GM21717 (cell line): ENCODE results near the gene PRRX1.

Source experiments
- ATAC-seq: cut with Tn5 transposase; IDR thresholded peaks from one replicate; pipeline ENCODE4 v1.9.1; 2021; ENCODE audit warnings: mild to moderate bottlenecking, moderate library complexity; ENCODE audit not compliant: unreplicated experiment

PRRX1 gene

DNA sequence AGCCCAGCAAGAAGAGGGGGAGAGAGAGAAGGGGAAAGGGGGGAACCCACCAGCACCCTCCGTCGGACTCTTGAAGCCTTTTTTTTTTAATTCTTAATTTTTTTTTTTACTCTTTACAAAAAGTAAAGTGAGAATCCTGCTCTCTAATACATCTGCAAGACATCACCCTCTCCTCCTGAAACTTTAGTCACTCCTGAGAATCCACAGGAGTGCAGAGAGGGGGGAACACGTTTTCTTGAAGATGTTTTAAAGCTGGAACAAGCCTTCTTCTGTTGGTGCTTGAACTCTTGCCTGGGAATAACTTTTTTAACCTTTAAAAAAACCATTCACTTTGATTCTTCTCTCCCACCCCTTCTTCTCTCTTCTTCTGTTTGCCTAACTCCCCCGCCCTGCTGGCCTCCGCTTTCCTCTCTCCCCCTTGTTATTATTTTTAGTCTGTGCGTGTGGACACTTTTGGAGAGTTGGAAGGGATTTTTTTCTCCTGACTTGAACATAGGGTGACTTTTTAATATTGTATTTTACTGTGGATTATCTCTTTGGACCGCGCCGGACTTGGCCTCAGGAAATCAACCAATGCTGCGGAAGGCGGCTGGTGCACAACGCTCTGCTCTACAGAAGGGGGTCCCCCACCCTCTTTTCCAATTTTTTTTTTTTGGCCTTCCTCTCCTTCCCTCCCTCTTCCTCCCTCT lies 383 bp upstream of the PRRX1 start:
- no peak for ATAC-seq

- no peak for ATAC-seq
These were observed 1.1 kb downstream of the PRRX1 start for GRCh38 chr1:170664828-170665612.

DNA sequence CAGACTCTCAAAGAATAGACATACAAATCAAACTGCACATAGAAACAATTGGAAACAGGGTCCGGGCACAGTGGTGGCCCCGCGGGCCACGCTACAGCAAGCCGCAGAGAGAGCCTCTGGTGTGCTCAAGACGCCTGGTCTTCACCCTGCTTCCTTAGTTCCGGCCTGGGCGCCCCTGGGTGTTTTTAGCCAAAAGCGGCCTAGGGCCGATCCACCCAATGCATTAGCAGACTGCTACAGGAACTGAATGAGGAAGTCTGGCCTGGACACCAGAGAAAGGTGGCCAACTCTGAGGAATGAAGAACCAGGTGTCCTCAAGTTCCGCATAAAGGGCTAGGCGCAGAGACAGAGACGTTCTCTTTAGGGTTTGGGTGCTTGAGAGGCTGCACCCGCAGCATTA lies 1.7 kb downstream of the PRRX1 start:
- no peak for ATAC-seq

DNA sequence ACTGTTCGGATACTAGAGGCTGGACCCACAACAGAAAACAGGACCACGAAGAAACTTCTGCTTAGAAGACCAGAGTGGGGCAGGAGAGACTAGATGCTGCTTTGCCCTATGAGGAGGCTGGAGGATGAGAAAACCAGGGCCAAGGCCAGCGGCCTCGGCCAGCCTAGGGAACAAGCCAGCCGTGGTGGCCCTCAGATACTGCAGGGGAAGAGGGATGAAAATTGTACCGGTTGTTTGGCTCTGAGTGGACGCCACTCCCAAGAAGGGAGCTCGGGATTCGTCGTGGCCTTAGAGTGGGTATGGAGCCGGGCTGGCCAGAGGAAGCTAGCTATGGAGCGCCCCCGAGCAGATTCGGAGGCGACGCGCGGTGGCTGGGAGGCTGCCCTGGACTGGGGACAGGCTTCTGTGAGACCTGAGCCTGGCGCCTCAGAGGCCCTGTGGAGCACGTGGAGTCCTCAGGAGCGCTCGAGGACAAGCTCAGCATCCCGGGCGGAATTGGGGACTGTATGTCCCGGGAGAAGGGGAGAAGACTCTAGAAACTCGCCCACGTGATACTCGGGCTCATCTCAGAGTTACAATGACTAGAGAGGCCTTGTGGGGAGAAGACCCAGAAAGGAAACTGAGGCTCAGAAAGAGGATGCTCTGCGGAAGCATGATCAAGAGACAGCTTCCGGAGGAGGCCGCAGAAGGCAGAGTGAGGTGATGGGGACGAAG lies 2.8 kb downstream of the PRRX1 start:
- ATAC-seq: no peak

GRCh38 chr1:170668209-170669106 lies 4.5 kb downstream of the PRRX1 start:
- ATAC-seq: no peak

GRCh38 chr1:170669107-170669445 lies 5.1 kb downstream of the PRRX1 start:
- ATAC-seq: no peak

- ATAC-seq: no peak
These were observed 5.9 kb downstream of the PRRX1 start for GRCh38 chr1:170669586-170670530.

DNA sequence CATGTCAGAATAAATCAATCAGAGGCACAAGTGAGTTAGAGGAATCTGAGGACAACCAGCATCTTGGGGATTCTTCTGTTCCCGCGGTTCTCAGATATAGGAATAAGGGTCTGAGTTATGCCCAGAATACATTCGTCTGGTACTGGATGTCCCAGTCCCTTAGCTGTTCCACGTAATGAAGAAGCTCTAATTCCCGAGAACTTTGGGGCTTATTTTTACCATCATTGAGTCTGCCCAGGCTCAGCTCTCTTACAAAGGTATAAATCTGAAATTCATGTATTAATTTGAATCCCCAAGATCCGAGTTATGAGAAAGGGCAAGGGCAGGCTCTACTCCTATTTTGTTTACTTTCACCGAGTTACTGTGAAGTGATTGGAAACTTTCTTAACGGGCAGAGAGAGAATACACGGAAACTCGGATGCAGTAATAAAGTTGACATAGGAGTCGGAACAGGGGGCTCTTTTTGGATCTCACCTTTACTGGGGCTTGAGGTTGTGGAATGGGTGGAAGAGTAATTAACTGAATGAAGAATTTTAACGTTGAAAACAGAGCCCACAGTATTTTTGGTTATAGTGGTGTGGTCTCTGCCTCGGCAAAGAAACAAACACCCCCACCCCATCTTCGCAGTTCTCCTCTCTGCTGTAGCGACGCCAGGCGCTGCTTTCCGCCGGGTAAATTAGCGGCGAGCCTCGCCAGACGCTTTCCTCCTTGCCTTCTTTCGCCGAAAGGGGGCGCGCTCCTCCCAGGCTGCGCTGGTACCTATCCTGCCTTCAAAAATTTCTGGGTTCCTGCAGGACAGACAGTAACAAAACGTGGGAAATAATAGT lies 7.1 kb downstream of the PRRX1 start:
- ATAC-seq: no peak

DNA sequence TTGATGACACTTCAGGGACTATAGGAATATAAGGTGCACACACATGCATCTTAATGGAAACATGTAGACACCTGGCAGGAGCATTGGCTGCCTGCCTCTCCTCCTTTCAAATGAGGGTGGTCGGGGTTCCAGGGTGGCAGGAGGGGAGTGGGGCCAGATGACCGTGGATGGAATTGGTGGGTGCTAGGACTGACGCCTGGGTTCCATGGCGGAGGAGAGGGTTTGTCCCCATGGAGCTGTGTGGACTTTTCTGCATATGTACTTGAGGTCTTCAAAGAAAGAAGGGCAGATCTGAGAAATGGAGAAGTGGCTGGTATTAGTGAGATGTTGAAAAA lies 7.7 kb downstream of the PRRX1 start:
- ATAC-seq: no peak

DNA sequence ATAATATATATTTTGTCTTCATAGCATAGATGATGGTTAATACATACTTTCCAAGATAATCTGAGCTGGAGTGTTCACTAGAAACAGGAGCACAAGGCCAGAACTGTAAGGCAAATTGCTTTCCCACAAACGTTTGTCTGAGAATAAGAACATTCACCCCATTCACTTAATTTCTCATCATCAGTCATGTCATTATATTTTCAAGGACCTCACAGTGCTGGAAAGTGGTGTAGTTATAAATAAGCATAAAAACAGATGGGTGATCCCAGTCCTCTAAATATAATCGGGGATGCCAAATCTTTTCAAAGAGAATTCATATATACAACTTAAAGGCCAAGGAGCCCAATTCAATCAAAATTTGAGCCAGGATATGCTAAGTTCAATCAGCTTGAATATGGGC lies 8.4 kb downstream of the PRRX1 start:
- ATAC-seq: no peak

DNA sequence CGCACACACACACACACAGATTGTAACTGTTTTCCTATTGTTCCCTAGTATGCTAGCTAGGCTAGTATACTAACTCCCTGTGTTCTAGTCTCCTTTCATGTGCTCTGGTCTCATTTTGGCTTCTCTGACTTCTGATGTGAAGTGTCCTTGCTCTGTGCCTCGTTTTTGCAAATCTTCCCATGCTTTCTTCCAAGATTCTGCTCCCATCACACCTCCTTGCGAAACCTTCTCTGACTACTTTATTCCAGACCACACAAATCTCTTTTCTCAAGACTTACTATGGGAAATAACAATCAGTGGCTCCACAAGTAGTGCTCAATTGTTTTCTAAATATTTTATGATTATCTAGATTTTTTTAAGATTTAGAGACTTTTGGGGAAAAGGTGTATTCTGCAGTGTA lies 10.3 kb downstream of the PRRX1 start:
- ATAC-seq: no peak

GRCh38 chr1:170674986-170675385 lies 11.1 kb downstream of the PRRX1 start:
- no peak for ATAC-seq

- no peak for ATAC-seq
These were observed 11.9 kb downstream of the PRRX1 start for GRCh38 chr1:170675865-170676264.

GRCh38 chr1:170676628-170677027 lies 12.7 kb downstream of the PRRX1 start:
- ATAC-seq: no peak

- ATAC-seq: no peak
These were observed 14.2 kb downstream of the PRRX1 start for GRCh38 chr1:170678027-170678600.

DNA sequence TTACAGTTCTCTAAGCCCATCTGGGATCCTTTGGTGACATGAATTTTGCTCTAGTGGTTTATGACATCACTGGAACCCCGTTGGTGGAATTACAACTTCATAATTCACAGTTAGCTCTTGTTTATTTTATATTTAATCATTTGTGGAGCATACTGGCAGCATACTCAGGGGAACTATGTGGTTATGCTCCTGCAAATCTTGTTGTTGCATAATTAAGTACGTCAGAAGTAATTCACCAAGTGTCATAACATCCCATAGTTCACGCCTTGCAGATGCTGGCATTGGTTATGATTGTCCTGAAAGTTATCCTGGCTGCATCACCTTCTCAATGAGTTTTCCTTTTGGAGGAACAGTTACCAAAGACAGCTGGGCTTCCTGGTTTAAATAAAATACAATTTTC lies 16.5 kb downstream of the PRRX1 start:
- ATAC-seq: no peak

- no peak for ATAC-seq
These were observed 18.2 kb downstream of the PRRX1 start for GRCh38 chr1:170682169-170682568.

DNA sequence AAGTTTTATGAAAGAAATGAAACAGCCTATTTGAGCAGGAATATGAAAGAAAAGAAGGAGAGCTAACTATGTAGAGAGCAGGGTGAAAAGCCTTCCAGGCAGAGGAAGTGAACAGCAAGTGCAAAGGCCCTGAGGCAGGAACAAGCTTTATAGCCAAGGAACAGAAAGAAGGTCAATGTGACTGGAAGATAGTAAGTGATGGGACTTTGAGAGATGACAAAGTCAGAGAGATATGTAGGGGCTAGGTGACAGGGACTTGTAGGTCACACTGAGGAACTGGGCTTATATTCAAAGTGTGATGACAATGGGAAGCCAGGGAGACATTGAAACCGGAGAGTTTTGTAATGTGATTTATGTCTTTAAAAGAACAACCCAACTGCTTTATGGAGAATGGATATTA lies 18.9 kb downstream of the PRRX1 start:
- ATAC-seq: no peak

- no peak for ATAC-seq
These were observed 21.2 kb downstream of the PRRX1 start for GRCh38 chr1:170685166-170685565.
